RWPE2 (cell line): ENCODE measurements around the gene CCDC54.
A peak's percentile ranks its signal among the peaks of the same experiment; 100 is the strongest.

Experiments used
- ATAC-seq: fragments of 200-7000 bp; cut with Tn5 transposase; 3 replicates; pipeline ENCODE4 v1.9.1; 2021; ENCODE audit warnings: low read depth
- DNase-seq: peaks from one replicate; pipeline ENCODE4 v3.0.0-alpha.2; 2020; ENCODE audit warnings: low spot score
- H3K27ac ChIP-seq: fragments of 450-650 bp; 2 replicates; pipeline ENCODE4 v1.5.1; 2017; ENCODE audit warnings: mild to moderate bottlenecking; ENCODE audit not compliant: poor library complexity, severe bottlenecking
- H3K27me3 ChIP-seq: fragments of 250-450 bp; sonication (Bioruptor Pico); 2 replicates; pipeline ENCODE4 v1.5.1; 2021; ENCODE audit warnings: mild to moderate bottlenecking, moderate library complexity; ENCODE audit not compliant: insufficient read depth, poor library complexity, severe bottlenecking
- H3K36me3 ChIP-seq: fragments of 250-450 bp; sonication (Bioruptor Pico); 2 replicates; pipeline ENCODE4 v1.5.1; 2020; ENCODE audit warnings: low read depth, mild to moderate bottlenecking, moderate library complexity
- H3K4me1 ChIP-seq: fragments of 250-450 bp; sonication (Bioruptor Pico); 2 replicates; pipeline ENCODE4 v1.5.1; 2021; ENCODE audit warnings: mild to moderate bottlenecking, moderate library complexity; ENCODE audit not compliant: insufficient read depth, poor library complexity, severe bottlenecking
- H3K4me3 ChIP-seq: fragments of 250-450 bp; sonication (Bioruptor Pico); 2 replicates; pipeline ENCODE4 v1.5.1; 2021; ENCODE audit warnings: mild to moderate bottlenecking, moderate library complexity; ENCODE audit not compliant: severe bottlenecking
- H3K9me3 ChIP-seq: fragments of 250-450 bp; sonication (Bioruptor Pico); 2 replicates; pipeline ENCODE4 v1.5.1; 2021; ENCODE audit warnings: mild to moderate bottlenecking, moderate library complexity; ENCODE audit not compliant: severe bottlenecking
- TF ChIP-seq, protein P1 (sequence below): fragments of 450-650 bp; IDR thresholded peaks from one replicate; pipeline ENCODE4 v1.5.1; 2017; ENCODE audit warnings: mild to moderate bottlenecking, moderate library complexity; ENCODE audit not compliant: poor library complexity, severe bottlenecking

The CCDC54 gene

DNA sequence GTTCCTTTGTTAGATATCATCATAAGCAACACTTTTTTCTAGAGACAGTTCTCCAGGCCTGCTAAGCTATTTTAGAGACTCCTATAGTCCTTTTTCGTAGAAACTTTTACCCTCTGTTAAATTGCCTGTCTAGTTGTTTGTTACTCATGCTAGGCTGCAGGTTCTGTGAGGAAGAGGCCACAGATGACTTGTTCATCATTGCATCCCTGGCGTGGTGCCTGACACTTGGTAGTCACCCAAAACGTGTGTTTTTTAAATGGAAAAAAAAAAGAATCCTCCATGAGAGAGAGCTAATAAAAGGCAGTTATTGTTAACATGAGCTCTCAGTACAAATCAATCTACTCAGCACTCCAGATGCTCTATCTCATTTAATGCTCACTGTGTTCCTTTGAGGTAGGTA is 35.1 kb downstream of the CCDC54 start:
- TF ChIP-seq, protein P1, sequence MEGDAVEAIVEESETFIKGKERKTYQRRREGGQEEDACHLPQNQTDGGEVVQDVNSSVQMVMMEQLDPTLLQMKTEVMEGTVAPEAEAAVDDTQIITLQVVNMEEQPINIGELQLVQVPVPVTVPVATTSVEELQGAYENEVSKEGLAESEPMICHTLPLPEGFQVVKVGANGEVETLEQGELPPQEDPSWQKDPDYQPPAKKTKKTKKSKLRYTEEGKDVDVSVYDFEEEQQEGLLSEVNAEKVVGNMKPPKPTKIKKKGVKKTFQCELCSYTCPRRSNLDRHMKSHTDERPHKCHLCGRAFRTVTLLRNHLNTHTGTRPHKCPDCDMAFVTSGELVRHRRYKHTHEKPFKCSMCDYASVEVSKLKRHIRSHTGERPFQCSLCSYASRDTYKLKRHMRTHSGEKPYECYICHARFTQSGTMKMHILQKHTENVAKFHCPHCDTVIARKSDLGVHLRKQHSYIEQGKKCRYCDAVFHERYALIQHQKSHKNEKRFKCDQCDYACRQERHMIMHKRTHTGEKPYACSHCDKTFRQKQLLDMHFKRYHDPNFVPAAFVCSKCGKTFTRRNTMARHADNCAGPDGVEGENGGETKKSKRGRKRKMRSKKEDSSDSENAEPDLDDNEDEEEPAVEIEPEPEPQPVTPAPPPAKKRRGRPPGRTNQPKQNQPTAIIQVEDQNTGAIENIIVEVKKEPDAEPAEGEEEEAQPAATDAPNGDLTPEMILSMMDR, result no peak
- H3K27ac ChIP-seq, result no peak overlapping the region
- H3K27me3 ChIP-seq, result no peaks in the 10 kb centered on the region
- no peak overlapping the region for H3K4me3 ChIP-seq
- peaks cover 3% of the 10 kb centered on the region for H3K9me3 ChIP-seq
- DNase-seq, result no peak
- no peak for ATAC-seq
- H3K36me3 ChIP-seq, result no peaks in the 10 kb centered on the region
- H3K4me1 ChIP-seq, result no peaks in the 10 kb centered on the region

DNA sequence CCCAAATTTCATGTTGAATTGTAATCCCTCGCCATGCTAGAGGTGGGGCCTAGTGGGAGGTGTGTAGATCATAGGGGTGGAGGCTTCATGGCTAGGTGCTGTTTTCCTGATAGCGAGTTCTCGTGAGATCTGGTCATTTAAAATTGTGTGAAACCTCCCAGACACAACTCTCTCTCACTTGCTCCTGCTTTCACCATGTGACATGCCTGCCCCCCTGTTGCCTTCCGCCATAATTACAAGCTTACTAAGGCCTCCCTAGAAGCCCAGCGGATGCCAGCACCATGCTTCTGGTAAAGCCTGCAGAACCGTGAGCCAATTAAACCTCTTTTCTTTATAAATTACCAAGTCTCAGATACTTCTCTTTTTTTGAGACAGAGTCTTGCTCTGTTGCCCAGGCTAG is 36.0 kb downstream of the CCDC54 start:
- H3K9me3 ChIP-seq, result peaks cover 3% of the 10 kb centered on the region
- H3K4me3 ChIP-seq, result no peak overlapping the region
- no peak overlapping the region for H3K27ac ChIP-seq
- H3K27me3 ChIP-seq, result no peaks in the 10 kb centered on the region
- DNase-seq (no peak), ATAC-seq (no peak)
- no peaks in the 10 kb centered on the region for H3K4me1 ChIP-seq
- no peaks in the 10 kb centered on the region for H3K36me3 ChIP-seq
- TF ChIP-seq, protein P1, result no peak

DNA sequence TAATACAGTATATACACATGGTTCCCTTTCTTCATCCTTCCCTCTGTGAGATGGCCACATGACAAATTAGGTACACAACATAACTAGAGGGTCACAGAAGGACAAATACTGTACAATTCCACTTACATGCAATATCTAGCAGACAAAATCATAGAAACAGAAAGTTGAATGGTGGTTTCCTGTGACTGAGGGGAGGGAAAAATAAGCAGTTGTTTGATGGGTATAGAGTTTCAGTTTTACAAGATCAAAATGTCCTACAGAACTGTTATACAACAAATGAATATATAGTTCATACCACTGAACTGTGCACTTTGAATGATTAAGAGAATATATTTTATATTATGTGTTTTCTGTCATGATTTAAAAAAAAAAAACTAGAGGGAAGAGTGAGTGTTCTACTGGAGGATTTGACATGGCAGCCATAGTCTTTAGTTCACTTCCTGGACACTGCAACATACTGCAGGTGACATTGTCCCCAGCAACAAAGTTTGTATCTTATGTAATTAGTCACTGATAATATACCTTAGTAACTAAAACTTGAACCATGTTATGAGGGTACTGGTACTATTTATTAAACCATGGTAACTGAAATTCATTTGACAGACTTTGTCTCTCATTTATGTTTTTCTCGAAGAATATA is 37.2 kb downstream of the CCDC54 start:
- Histone ChIP-seq H3K4me3 (no peak overlapping the region), H3K36me3 (no peaks in the 10 kb centered on the region), H3K27me3 (no peaks in the 10 kb centered on the region), H3K27ac (no peak overlapping the region), H3K4me1 (no peaks in the 10 kb centered on the region), H3K9me3 (peaks cover 3% of the 10 kb centered on the region)
- ATAC-seq (no peak), DNase-seq (no peak)
- TF ChIP-seq, protein P1, result no peak

DNA sequence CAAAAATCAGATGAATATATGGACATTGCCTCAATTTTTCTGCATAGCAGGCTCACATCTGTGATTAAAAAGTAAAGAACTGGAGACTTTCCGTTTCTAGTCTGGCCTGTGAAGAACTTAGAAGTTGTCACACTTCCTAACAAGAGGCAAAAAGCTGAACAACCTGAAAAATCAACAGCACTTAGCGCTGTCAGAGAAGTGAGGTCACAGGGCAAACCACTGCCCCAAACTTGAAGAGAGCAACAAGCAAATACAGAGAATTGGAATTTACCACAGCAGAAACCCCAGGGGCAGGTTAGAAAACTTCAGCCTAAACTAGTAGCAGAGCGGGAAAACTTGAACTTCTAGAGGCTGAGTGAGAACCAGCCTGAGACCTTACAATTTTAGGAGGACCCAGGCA is 38.9 kb downstream of the CCDC54 start:
- Histone ChIP-seq H3K4me3 (no peak overlapping the region), H3K27ac (no peak overlapping the region), H3K27me3 (no peaks in the 10 kb centered on the region), H3K36me3 (no peaks in the 10 kb centered on the region), H3K4me1 (peaks cover 6% of the 10 kb centered on the region), H3K9me3 (no peaks in the 10 kb centered on the region)
- ATAC-seq (no peak), DNase-seq (no peak)
- TF ChIP-seq, protein P1, result no peak

DNA sequence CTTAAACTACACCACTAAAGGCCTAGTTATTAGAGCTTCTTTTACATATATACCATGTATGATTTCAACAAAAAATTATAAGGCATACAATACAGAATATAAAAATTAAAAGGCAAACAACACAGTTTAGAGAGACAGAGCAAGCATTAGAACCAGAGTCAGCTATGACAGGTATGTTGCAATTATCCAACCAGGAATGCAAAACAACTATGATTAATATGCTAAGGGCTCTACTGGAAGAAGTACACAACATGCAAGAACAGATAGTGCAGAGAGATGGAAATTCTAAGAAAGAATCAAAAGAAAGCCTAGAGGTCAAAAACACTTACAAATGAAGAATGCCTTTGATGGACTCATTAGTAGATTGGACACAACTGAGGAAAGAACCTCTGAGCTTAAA is 39.6 kb downstream of the CCDC54 start:
- TF ChIP-seq, protein P1, result no peak
- ATAC-seq (peak; percentile 58; the same call in 2 of the 3 replicates), DNase-seq (no peak)
- H3K27ac ChIP-seq, result no peak overlapping the region
- no peak overlapping the region for H3K4me3 ChIP-seq
- H3K27me3 ChIP-seq, result no peaks in the 10 kb centered on the region
- H3K36me3 ChIP-seq, result no peaks in the 10 kb centered on the region
- H3K4me1 ChIP-seq, result peaks cover 6% of the 10 kb centered on the region
- H3K9me3 ChIP-seq, result no peaks in the 10 kb centered on the region
